A549 (cell line): ENCODE measurements around the gene HMMR. TPM values are rescaled to one million over a fixed set of nuclear protein-coding genes. Genes with fewer than 3 reads are reported as not detected.

Experiments
- ATAC-seq, 2 experiments: fragments of 200-7000 bp in 1 of 2; fragments of >200 bp in 1 of 2; cut with Nextera tagmentation in 1 of 2; cut with Tn5 transposase in 1 of 2; 3 replicates each; pipeline versions ENCODE4 v1.8.0 to v1.9.1; 2018 to 2020; ENCODE audit warnings: mild to moderate bottlenecking in 1 of 2, moderate library complexity in 1 of 2
- CTCF ChIA-PET: fragments of 300-600 bp; sonication (Branson Sonifier 250); formaldehyde crosslinking; extraction: SDS; loops from one replicate; lab custom pipeline; 2021; ENCODE audit warnings: antibody characterized with exemption, inconsistent platforms; lab: Yijun Ruan, JAX
- POLR2A ChIA-PET: fragments of 350-600 bp; formaldehyde crosslinking; extraction: SDS; loops from one replicate; lab custom pipeline; 2021; ENCODE audit warnings: antibody characterized with exemption, inconsistent platforms; lab: Yijun Ruan, JAX
- DNase-seq, 2 experiments: peaks; one replicate each; pipeline versions ENCODE4 v3.0.0 to v3.0.0-alpha.2; 2011 to 2016; ENCODE audit warnings: low read depth in 1 of 2, low spot score in 1 of 2
- FAIRE-seq: peaks from 2 replicates; lab custom pipeline; 2011; peaks lifted over from hg19 to GRCh38; lab: Jason Lieb, UNC
- H3K27ac ChIP-seq, 2 experiments: fragments of >200 bp; sonication (Bioruptor Twin); formaldehyde crosslinking; 3 replicates each; pipeline ENCODE4 v1.5.1; 2016 to 2017
- H3K4me1 ChIP-seq: fragments of >200 bp; sonication (Bioruptor Twin); formaldehyde crosslinking; 3 replicates; pipeline ENCODE4 v1.6.1; 2016
- H3K4me2 ChIP-seq: fragments of >200 bp; sonication (Bioruptor Twin); formaldehyde crosslinking; 3 replicates; pipeline ENCODE4 v1.6.1; 2016
- H3K4me3 ChIP-seq: fragments of >200 bp; sonication (Bioruptor Twin); formaldehyde crosslinking; 3 replicates; pipeline ENCODE4 v1.5.1; 2016
- H3K9me3 ChIP-seq: fragments of >200 bp; sonication (Bioruptor Twin); formaldehyde crosslinking; 3 replicates; pipeline ENCODE4 v1.6.1; 2016
- BHLHE40 ChIP-seq: IDR thresholded peaks from 2 replicates; pipeline ENCODE4 v1.6.1; 2012; ENCODE audit warnings: low read depth, low read length, inconsistent platforms
- CBX2 ChIP-seq: fragments of 200-600 bp; sonication (generic); IDR thresholded peaks from 2 replicates; pipeline ENCODE4 v1.6.1; 2016; ENCODE audit warnings: low read depth, mild to moderate bottlenecking, borderline replicate concordance
- E2F6 ChIP-seq: IDR thresholded peaks from 2 replicates; pipeline ENCODE4 v1.6.1; 2012; ENCODE audit warnings: low read depth, borderline replicate concordance
- ESRRA ChIP-seq: fragments of 150-350 bp; IDR thresholded peaks from 2 replicates; pipeline ENCODE4 v1.6.1; 2014; ENCODE audit warnings: mild to moderate bottlenecking, low read length, borderline replicate concordance
- FOSB ChIP-seq: fragments of 250-450 bp; sonication (Bioruptor Pico); IDR thresholded peaks from 2 replicates; pipeline ENCODE4 v1.5.0; 2020; ENCODE audit warnings: mild to moderate bottlenecking, moderate library complexity
- HDAC2 ChIP-seq: fragments of 200-600 bp; sonication (generic); IDR thresholded peaks from 2 replicates; pipeline ENCODE4 v1.6.1; 2016
- HMGXB4 ChIP-seq: fragments of 250-450 bp; sonication (Bioruptor Pico); IDR thresholded peaks from 2 replicates; pipeline ENCODE4 v1.5.0; 2021; ENCODE audit warnings: mild to moderate bottlenecking, moderate library complexity, borderline replicate concordance
- HOXB13 ChIP-seq: fragments of 250-450 bp; sonication (Bioruptor Pico); IDR thresholded peaks from 2 replicates; pipeline ENCODE4 v1.5.0; 2020; ENCODE audit warnings: low read depth, mild to moderate bottlenecking, moderate library complexity
- KDM5A ChIP-seq: fragments of 200-600 bp; sonication (generic); IDR thresholded peaks from 2 replicates; pipeline ENCODE4 v1.6.1; 2016; ENCODE audit warnings: antibody characterized with exemption, mild to moderate bottlenecking
- MAX ChIP-seq: IDR thresholded peaks from 2 replicates; pipeline ENCODE4 v1.6.1; 2012
- MYC ChIP-seq: IDR thresholded peaks from 2 replicates; pipeline ENCODE4 v1.6.1; 2012; ENCODE audit warnings: mild to moderate bottlenecking, inconsistent platforms, low read length, improper control_type of control experiment, borderline replicate concordance
- NFE2L2 ChIP-seq: fragments of 150-350 bp; conservative IDR thresholded peaks from 2 replicates; pipeline ENCODE4 v1.6.1; 2014; ENCODE audit warnings: low read length
- NPAS2 ChIP-seq: fragments of 250-450 bp; sonication (Bioruptor Pico); IDR thresholded peaks from 2 replicates; pipeline ENCODE4 v1.8.0; 2022; ENCODE audit warnings: mild to moderate bottlenecking, moderate library complexity, borderline replicate concordance
- NR3C1 ChIP-seq: fragments of >200 bp; sonication (Bioruptor Twin); formaldehyde crosslinking; IDR thresholded peaks from 3 replicates; pipeline ENCODE4 v1.6.1; 2017
- PHF8 ChIP-seq: fragments of 200-600 bp; sonication (generic); IDR thresholded peaks from 2 replicates; pipeline ENCODE4 v1.6.1; 2016; ENCODE audit warnings: low read depth, mild to moderate bottlenecking, antibody characterized with exemption, moderate library complexity, borderline replicate concordance
- POLR2A ChIP-seq: IDR thresholded peaks from 2 replicates; pipeline ENCODE4 v1.6.1; 2012; ENCODE audit warnings: mild to moderate bottlenecking, low read length
- RAD21 ChIP-seq, 2 experiments: fragments of >200 bp in 1 of 2; sonication (Bioruptor Twin) in 1 of 2; formaldehyde crosslinking in 1 of 2; IDR thresholded peaks in 1 of 2; conservative IDR thresholded peaks in 1 of 2; 2 replicates in 1 of 2; 3 replicates in 1 of 2; pipeline ENCODE4 v1.6.1; 2012 to 2018; ENCODE audit warnings: inconsistent platforms in 1 of 2
- SMC3 ChIP-seq: fragments of >200 bp; sonication (Bioruptor Twin); formaldehyde crosslinking; IDR thresholded peaks from 3 replicates; pipeline ENCODE4 v1.6.1; 2018; ENCODE audit warnings: inconsistent platforms
- USF2 ChIP-seq: fragments of 450-650 bp; IDR thresholded peaks from 2 replicates; pipeline ENCODE4 v1.6.1; 2014; ENCODE audit warnings: antibody characterized with exemption
- WGBS: methylation state at CpG from one replicate; pipeline ENCODE4 v1.1.6; 2017; ENCODE audit errors: missing lambda C conversion rate; 5-methylcytosine and 5-hydroxymethylcytosine counted together
- polyA plus RNA-seq, 4 experiments: library from polyadenylated mRNA; depleted of rRNA in 3 of 4; stranded (reverse); fragments of >200 nt; fragmentation: RNase III in 1 of 4; extraction: RNeasy Plus Mini Kit Qiagen cat#74134 plus additional on column Dnase treatment in 1 of 4; gene quantifications; 2 replicates in 3 of 4; 3 replicates in 1 of 4; pipeline ENCODE4 v1.2.3, GENCODE V29; 2011 to 2017

The HMMR gene
- polyA plus RNA-seq, 2 of the 4 experiments (the other 2 are of a cell fraction), result 34.0 to 66.0 TPM

- no peak for TF ChIP-seq BHLHE40
- peak; percentile 72 for TF ChIP-seq E2F6
- TF ChIP-seq MAX, result peak; percentile 95
- TF ChIP-seq HDAC2, result no peak
- TF ChIP-seq MYC, result peak; percentile 88
- TF ChIP-seq PHF8, result peak; percentile 98
- TF ChIP-seq NPAS2, result no peak
These were observed 442 bp upstream of the HMMR start, which contains the start of gene NUDCD2 (continued) for GRCh38 chr5:163459819-163460561.

GRCh38 chr5:163463063-163463435 lies 2.6 kb downstream of the HMMR start:
- peak overlapping the region in 1 of 2 experiments; percentile 81; a peak in 3 of 6 replicates for H3K27ac ChIP-seq
- H3K4me3 ChIP-seq, result no peak overlapping the region
- H3K4me2 ChIP-seq, result peak overlapping the region; percentile 80
- H3K9me3 ChIP-seq, result no peaks in the 10 kb centered on the region
- DNase-seq (no peak), ATAC-seq (no peak)
- peaks cover 20% of the 10 kb centered on the region for H3K4me1 ChIP-seq
- ChIA-PET POLR2A (no interaction called here), CTCF (no interaction called here)
- TF ChIP-seq NFE2L2, result no peak
- no peak for TF ChIP-seq ESRRA
- TF ChIP-seq SMC3, result no peak
- no peak for TF ChIP-seq CBX2
- no peak for TF ChIP-seq HOXB13 (CRISPR knock-in tag)
- no peak for TF ChIP-seq POLR2A
- no peak for TF ChIP-seq MAX
- TF ChIP-seq USF2, result no peak
- TF ChIP-seq NR3C1, result no peak
- TF ChIP-seq BHLHE40, result no peak
- TF ChIP-seq HDAC2, result no peak
- no peak for TF ChIP-seq NPAS2
- TF ChIP-seq HMGXB4 (CRISPR knock-in tag), result no peak
- TF ChIP-seq RAD21 (conservative IDR thresholded peaks at IDR 0.05 in 1 of 2, IDR thresholded peaks at IDR 0.05 in 1 of 2), result no peak
- TF ChIP-seq, all 56 proteins: peak for 0
- no peak for FAIRE-seq

- ATAC-seq, result no peak
- no peak for TF ChIP-seq FOSB
- no peak for TF ChIP-seq KDM5A
- no peak for TF ChIP-seq PHF8
- POLR2A ChIA-PET, result no interaction called here
- CTCF ChIA-PET, result interaction anchor here (5.0 kb wide), 1 partner anchor 36 kb away, joined by 17 read pairs; no protein-coding TSS in a partner anchor
- Histone ChIP-seq H3K27ac (no peak overlapping the region), H3K4me1 (peaks cover 8% of the 10 kb centered on the region), H3K9me3 (no peaks in the 10 kb centered on the region), H3K4me3 (no peak overlapping the region), H3K4me2 (no peak overlapping the region)
- 93% methylated on average over 4 of the region's 4 CpGs for WGBS
- no peak for FAIRE-seq
- no peak for DNase-seq
These were observed 7.2 kb downstream of the HMMR start for GRCh38 chr5:163467682-163468081.
